ENCODE data around the gene TDRD10.

DNA sequence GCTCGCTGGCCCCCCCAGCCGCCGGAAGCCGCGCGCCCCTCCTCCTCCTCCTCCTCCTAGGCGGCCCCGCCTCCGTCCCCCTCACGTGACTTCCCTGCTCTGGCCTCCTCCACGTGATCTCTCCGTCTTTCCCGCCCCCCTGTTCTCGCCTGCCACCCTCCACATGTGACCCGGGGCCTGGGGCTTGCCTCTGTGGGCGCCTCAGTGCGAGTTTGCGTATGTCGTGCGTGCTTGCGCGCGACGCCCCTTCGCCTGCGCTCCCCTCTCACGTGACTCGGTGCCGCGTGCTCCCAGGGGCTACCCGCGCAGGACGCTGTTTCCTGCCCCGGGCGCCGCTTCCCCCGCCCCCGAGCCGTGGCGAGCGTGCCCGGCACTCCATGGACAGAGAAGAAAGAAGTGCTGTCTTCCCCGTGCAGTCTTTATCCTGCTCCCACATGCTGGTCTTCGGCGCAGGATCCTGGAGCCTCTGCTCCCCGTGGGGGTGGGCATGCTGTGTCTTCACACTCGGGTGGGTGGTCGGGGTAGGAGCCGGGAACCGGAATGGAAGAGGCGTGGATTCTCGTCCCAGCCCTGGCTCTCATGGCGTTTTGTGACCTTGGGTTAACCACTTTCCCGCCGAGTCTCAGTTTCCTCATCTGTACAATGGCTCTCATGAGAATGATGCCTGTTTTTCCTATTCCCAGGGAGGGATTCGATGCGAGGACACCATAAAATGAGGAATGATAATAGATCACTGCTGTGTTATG lies 56.9 kb downstream of the TDRD10 start:
- TF ChIP-seq CTCF (IDR thresholded peaks at IDR 0.05; ENCODE audit: borderline replicate concordance, extremely low read depth, low read length, poor library complexity, severe bottlenecking) (no peak), EZH2 (IDR thresholded peaks at IDR 0.05; ENCODE audit: borderline replicate concordance, low read depth, low read length, severe bottlenecking) (no peak)
